WTC11 (cell line): ENCODE results near the gene SEC16B. TPM values are rescaled to one million over a fixed set of nuclear protein-coding genes. Genes with fewer than 3 reads are reported as not detected.

Experiments
- ATAC-seq: fragments of 200-7000 bp; cut with Tn5 transposase; 2 replicates; pipeline ENCODE4 v1.10.0; 2021; ENCODE audit warnings: mild to moderate bottlenecking, moderate library complexity
- CTCF ChIA-PET: fragments of 300-600 bp; sonication (Branson Sonifier 250); formaldehyde crosslinking; loops from one replicate; lab custom pipeline; 2021; ENCODE audit warnings: antibody characterized with exemption; lab: Charles Lee
- POLR2A ChIA-PET: fragments of 350-600 bp; sonication (Branson Sonifier 250); formaldehyde crosslinking; loops from one replicate; lab custom pipeline; 2021; ENCODE audit warnings: antibody characterized with exemption; lab: Charles Lee
- DNase-seq: peaks from one replicate; pipeline ENCODE4 v3.0.0; 2021; ENCODE audit warnings: low spot score
- H3K27ac Mint-ChIP-seq: 2 replicates; pipeline ENCODE4 v1.8.0; 2021; ENCODE audit warnings: mixed read lengths
- H3K27me3 Mint-ChIP-seq: 2 replicates; pipeline ENCODE4 v1.8.0; 2021; ENCODE audit warnings: low read depth, mild to moderate bottlenecking, moderate library complexity, mixed read lengths
- H3K36me3 Mint-ChIP-seq: 2 replicates; pipeline ENCODE4 v1.8.0; 2021; ENCODE audit warnings: mixed read lengths
- H3K4me1 Mint-ChIP-seq: 2 replicates; pipeline ENCODE4 v1.8.0; 2022; ENCODE audit warnings: mixed read lengths
- H3K4me3 Mint-ChIP-seq: 2 replicates; pipeline ENCODE4 v1.8.0; 2021; ENCODE audit warnings: mild to moderate bottlenecking, moderate library complexity, mixed read lengths
- H3K9me3 Mint-ChIP-seq: 2 replicates; pipeline ENCODE4 v1.8.0; 2021; ENCODE audit warnings: mixed read lengths
- ATF1 ChIP-seq: sonication (generic); formaldehyde crosslinking; IDR thresholded peaks from 2 replicates; pipeline ENCODE4 v1.8.1; 2023; ENCODE audit warnings: mild to moderate bottlenecking, moderate library complexity, missing genetic modification reagents
- CREB1 ChIP-seq: sonication (generic); formaldehyde crosslinking; IDR thresholded peaks from 2 replicates; pipeline ENCODE4 v1.8.0; 2023; ENCODE audit warnings: mild to moderate bottlenecking, missing genetic modification reagents
- FOXK1 ChIP-seq: sonication (generic); formaldehyde crosslinking; IDR thresholded peaks from 2 replicates; pipeline ENCODE4 v1.8.0; 2022; ENCODE audit warnings: mild to moderate bottlenecking, moderate library complexity, missing genetic modification reagents
- FOXP1 ChIP-seq: sonication (generic); formaldehyde crosslinking; IDR thresholded peaks from 2 replicates; pipeline ENCODE4 v1.8.0; 2022; ENCODE audit warnings: missing genetic modification reagents, mild to moderate bottlenecking, moderate library complexity, borderline replicate concordance
- GRHL2 ChIP-seq: fragments of 250-450 bp; sonication (Bioruptor Pico); IDR thresholded peaks from 2 replicates; pipeline ENCODE4 v1.8.0; 2022; ENCODE audit warnings: mild to moderate bottlenecking, moderate library complexity; ENCODE audit not compliant: insufficient replicate concordance, severe bottlenecking
- NR2C2 ChIP-seq: sonication (generic); formaldehyde crosslinking; IDR thresholded peaks from 2 replicates; pipeline ENCODE4 v1.8.0; 2022; ENCODE audit warnings: mild to moderate bottlenecking, missing genetic modification reagents
- SMAD3 ChIP-seq: sonication (generic); formaldehyde crosslinking; IDR thresholded peaks from 2 replicates; pipeline ENCODE4 v1.8.0; 2022; ENCODE audit warnings: missing genetic modification reagents, mild to moderate bottlenecking, borderline replicate concordance
- TCF7 ChIP-seq: sonication (generic); formaldehyde crosslinking; IDR thresholded peaks from 2 replicates; pipeline ENCODE4 v1.8.0; 2022; ENCODE audit warnings: mild to moderate bottlenecking, low read depth, missing genetic modification reagents, moderate library complexity
- ZNF138 ChIP-seq: sonication (generic); formaldehyde crosslinking; conservative IDR thresholded peaks from 2 replicates; pipeline ENCODE4 v1.8.1; 2022; ENCODE audit warnings: mild to moderate bottlenecking, moderate library complexity, missing genetic modification reagents
- ZNF232 ChIP-seq: sonication (generic); formaldehyde crosslinking; IDR thresholded peaks from 2 replicates; pipeline ENCODE4 v1.8.0; 2022; ENCODE audit warnings: mild to moderate bottlenecking, missing genetic modification reagents
- ZNF532 ChIP-seq: fragments of 250-450 bp; sonication (Bioruptor Pico); IDR thresholded peaks from 2 replicates; pipeline ENCODE4 v1.9.0; 2021; ENCODE audit warnings: mild to moderate bottlenecking, borderline replicate concordance
- total RNA-seq: library from RNA; stranded (reverse); gene quantifications from 3 replicates; pipeline ENCODE4 v1.2.3, GENCODE V29; 2021
- TF ChIP-seq, protein P1 (sequence below): sonication (generic); formaldehyde crosslinking; IDR thresholded peaks from 2 replicates; pipeline ENCODE4 v1.8.1; 2023; ENCODE audit warnings: mild to moderate bottlenecking, missing genetic modification reagents, moderate library complexity
- TF ChIP-seq, protein P2 (sequence below): fragments of 250-450 bp; sonication (Bioruptor Pico); IDR thresholded peaks from 2 replicates; pipeline ENCODE4 v2.1.2; 2022; ENCODE audit warnings: mild to moderate bottlenecking, moderate library complexity
- TF ChIP-seq, protein P3 (sequence below): sonication (generic); formaldehyde crosslinking; conservative IDR thresholded peaks from 2 replicates; pipeline ENCODE4 v1.8.1; 2022; ENCODE audit warnings: mild to moderate bottlenecking, missing genetic modification reagents
- TF ChIP-seq, protein P4 (sequence below): sonication (generic); formaldehyde crosslinking; IDR thresholded peaks from 2 replicates; pipeline ENCODE4 v1.8.0; 2023; ENCODE audit warnings: missing genetic modification reagents, mild to moderate bottlenecking, borderline replicate concordance

The SEC16B gene
- total RNA-seq, 1 experiment from 2014 or later, result 0.90 TPM

DNA sequence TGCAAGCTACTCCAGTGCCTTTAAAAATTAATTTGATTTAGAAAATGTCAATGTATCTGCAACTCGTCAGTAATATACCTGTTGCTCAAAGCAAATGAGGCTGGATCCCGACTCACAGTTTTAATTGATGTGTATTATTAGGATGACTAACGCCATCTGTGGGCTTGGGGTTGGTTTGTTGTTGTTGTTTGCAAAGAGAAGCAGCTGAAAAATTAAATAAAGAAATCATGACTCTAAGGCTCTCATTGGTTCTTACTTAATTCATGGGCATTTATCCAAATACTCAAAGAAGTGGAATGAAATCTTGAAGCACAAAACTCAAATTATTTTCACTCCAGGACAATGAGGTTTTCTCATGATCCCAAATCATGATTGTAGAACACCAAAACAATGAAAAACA lies 46.4 kb downstream of the SEC16B start (continued):
- TF ChIP-seq, protein P1, sequence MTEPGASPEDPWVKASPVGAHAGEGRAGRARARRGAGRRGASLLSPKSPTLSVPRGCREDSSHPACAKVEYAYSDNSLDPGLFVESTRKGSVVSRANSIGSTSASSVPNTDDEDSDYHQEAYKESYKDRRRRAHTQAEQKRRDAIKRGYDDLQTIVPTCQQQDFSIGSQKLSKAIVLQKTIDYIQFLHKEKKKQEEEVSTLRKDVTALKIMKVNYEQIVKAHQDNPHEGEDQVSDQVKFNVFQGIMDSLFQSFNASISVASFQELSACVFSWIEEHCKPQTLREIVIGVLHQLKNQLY (CRISPR knock-in tag), result no peak
- TF ChIP-seq FOXP1, result no peak
- TF ChIP-seq ATF1 (CRISPR knock-in tag), result no peak
- TF ChIP-seq GRHL2 (CRISPR knock-in tag), result no peak
- TF ChIP-seq, all 79 proteins: peak for 0

DNA sequence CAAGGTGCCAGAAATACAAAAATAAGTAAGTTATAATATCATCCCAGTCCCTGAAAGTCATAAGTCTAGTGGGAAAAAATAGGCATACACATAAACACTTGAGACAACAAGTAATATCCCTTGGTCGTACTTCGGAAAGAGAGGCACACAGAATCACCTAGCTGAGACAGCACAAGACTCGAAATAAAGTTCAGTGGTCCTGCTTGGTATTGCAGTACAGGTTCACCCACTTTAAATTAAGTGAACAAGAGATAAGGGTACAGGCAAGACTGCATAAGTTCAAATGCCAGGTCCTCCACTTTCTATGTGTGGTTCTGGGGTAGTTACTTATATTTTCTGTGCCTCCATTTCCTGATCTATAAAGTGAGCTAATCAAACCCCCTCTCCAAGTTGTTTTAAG lies 47.6 kb downstream of the SEC16B start:
- H3K9me3 Mint-ChIP-seq, result no peaks in the 10 kb centered on the region
- DNase-seq, result no peak
- H3K4me1 Mint-ChIP-seq, result peaks cover 12% of the 10 kb centered on the region
- no peaks in the 10 kb centered on the region for H3K27me3 Mint-ChIP-seq
- H3K36me3 Mint-ChIP-seq, result no peaks in the 10 kb centered on the region
- H3K27ac Mint-ChIP-seq, result no peak overlapping the region
- ATAC-seq, result peak; percentile 84
- ChIA-PET POLR2A (no interaction called here), CTCF (interaction anchor here (0.6 to 3.7 kb wide), 10 partner anchors 8 to 666 kb away, joined by 3 to 14 read pairs (median 6); no protein-coding TSS in a partner anchor)
- no peak for TF ChIP-seq ZNF138
- no peak for TF ChIP-seq NR2C2 (CRISPR knock-in tag)
- TF ChIP-seq, protein P2, sequence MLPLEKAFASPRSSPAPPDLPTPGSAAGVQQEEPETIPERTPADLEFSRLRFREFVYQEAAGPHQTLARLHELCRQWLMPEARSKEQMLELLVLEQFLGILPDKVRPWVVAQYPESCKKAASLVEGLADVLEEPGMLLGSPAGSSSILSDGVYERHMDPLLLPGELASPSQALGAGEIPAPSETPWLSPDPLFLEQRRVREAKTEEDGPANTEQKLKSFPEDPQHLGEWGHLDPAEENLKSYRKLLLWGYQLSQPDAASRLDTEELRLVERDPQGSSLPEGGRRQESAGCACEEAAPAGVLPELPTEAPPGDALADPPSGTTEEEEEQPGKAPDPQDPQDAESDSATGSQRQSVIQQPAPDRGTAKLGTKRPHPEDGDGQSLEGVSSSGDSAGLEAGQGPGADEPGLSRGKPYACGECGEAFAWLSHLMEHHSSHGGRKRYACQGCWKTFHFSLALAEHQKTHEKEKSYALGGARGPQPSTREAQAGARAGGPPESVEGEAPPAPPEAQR, result no peak
- no peak for TF ChIP-seq ZNF232 (CRISPR knock-in tag)
- TF ChIP-seq, protein P3, sequence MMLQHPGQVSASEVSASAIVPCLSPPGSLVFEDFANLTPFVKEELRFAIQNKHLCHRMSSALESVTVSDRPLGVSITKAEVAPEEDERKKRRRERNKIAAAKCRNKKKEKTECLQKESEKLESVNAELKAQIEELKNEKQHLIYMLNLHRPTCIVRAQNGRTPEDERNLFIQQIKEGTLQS (CRISPR knock-in tag), result no peak
- no peak for TF ChIP-seq SMAD3
- no peak for TF ChIP-seq FOXK1 (CRISPR knock-in tag)
- TF ChIP-seq ZNF532 (CRISPR knock-in tag), result no peak
- no peak for TF ChIP-seq ATF1 (CRISPR knock-in tag)
- no peak for TF ChIP-seq TCF7 (CRISPR knock-in tag)
- TF ChIP-seq CREB1 (CRISPR knock-in tag), result no peak
- TF ChIP-seq, protein P4, sequence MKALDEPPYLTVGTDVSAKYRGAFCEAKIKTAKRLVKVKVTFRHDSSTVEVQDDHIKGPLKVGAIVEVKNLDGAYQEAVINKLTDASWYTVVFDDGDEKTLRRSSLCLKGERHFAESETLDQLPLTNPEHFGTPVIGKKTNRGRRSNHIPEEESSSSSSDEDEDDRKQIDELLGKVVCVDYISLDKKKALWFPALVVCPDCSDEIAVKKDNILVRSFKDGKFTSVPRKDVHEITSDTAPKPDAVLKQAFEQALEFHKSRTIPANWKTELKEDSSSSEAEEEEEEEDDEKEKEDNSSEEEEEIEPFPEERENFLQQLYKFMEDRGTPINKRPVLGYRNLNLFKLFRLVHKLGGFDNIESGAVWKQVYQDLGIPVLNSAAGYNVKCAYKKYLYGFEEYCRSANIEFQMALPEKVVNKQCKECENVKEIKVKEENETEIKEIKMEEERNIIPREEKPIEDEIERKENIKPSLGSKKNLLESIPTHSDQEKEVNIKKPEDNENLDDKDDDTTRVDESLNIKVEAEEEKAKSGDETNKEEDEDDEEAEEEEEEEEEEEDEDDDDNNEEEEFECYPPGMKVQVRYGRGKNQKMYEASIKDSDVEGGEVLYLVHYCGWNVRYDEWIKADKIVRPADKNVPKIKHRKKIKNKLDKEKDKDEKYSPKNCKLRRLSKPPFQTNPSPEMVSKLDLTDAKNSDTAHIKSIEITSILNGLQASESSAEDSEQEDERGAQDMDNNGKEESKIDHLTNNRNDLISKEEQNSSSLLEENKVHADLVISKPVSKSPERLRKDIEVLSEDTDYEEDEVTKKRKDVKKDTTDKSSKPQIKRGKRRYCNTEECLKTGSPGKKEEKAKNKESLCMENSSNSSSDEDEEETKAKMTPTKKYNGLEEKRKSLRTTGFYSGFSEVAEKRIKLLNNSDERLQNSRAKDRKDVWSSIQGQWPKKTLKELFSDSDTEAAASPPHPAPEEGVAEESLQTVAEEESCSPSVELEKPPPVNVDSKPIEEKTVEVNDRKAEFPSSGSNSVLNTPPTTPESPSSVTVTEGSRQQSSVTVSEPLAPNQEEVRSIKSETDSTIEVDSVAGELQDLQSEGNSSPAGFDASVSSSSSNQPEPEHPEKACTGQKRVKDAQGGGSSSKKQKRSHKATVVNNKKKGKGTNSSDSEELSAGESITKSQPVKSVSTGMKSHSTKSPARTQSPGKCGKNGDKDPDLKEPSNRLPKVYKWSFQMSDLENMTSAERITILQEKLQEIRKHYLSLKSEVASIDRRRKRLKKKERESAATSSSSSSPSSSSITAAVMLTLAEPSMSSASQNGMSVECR (CRISPR knock-in tag), result no peak
- no peak overlapping the region for H3K4me3 Mint-ChIP-seq
